Measurements from ENCODE around the gene TSEN34. TPM values are rescaled to one million over a fixed set of nuclear protein-coding genes. Genes with fewer than 3 reads are reported as not detected.
A peak's percentile ranks its signal among the peaks of the same experiment; 100 is the strongest.

Gene TSEN34
- total and polyA plus RNA-seq, 11 donors, result 10.2 to 48.9 (median 23.5) TPM

DNA sequence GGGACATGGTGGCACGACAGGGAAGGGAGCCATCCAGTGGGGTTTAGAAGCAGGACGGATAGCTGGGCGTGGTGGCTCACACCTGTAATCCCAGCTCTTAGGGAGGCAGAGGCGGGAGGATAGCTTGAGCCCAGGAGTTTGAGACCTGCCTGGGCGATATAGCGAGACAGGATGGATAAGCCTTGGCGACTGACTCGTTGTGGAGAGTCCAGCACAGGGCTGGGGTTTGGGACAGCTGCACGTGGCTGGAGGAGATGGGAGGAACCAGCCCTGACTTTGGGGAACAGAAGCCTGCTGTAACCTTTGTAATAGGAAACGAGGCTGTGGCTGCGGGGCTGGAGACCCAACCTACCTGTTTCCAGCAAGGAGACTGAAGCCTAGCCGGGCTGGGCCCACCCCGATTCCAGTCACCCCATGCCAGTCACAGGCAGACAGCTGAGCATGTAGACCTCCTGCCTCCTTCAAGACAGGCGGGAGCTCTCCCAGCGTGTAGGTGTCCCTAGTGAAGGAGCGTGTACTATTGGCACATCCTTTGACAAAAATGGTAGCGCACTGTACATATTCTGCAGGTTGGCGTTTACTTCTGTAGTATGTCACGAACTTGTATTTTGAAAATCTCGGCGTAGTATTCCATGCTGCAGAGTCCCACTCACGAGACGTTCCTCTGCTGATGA lies 39.6 kb upstream of the TSEN34 start:
- no peak for TF ChIP-seq CTCF (IDR thresholded peaks at IDR 0.05)
- no peak for TF ChIP-seq POLR2A (IDR thresholded peaks at IDR 0.05)
- Histone ChIP-seq H3K27me3 (no peaks in the 10 kb centered on the region), H3K4me1 (peaks cover 0 to 18% (median 6%) of the 10 kb centered on the region in 12 donors), H3K27ac (no peak overlapping the region), H3K36me3 (peaks cover 1 to 100% (median 100%) of the 10 kb centered on the region in 9 donors), H3K4me3 (no peak overlapping the region), H3K9me3 (no peaks in the 10 kb centered on the region)
- WGBS, 4 donors, result 82 to 89% (median 87%) methylated on average over 23 of the region's 23 CpGs
- intact Hi-C loops (cut with DNase I), result no loop called here
- ATAC-seq (no peak), DNase-seq (no peak)

DNA sequence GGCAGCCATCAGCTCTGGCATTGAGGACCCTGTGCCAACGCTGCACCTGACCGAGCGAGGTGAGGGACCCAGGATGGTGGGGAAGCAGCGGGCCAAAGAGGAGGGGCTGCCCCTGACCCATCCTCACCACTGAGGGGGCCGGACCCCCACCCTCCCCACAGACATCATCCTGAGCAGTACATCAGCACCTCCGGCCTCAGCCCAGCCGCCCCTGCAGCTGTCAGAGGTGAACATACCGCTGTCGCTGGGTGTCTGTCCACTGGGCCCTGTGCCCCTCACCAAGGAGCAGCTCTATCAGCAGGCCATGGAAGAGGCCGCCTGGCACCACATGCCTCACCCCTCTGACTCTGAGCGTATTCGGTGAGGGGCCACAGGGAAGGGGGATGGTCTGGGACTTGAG lies 38.8 kb upstream of the TSEN34 start:
- no peaks in the 10 kb centered on the region for H3K9me3 ChIP-seq
- no peak overlapping the region for H3K27ac ChIP-seq
- H3K36me3 ChIP-seq, result peaks cover 0 to 100% (median 100%) of the 10 kb centered on the region in 9 donors
- ATAC-seq (no peak), DNase-seq (no peak)
- no peaks in the 10 kb centered on the region for H3K27me3 ChIP-seq
- peaks cover 0 to 11% (median 3%) of the 10 kb centered on the region in 12 donors for H3K4me1 ChIP-seq
- intact Hi-C loops (cut with DNase I), result no loop called here
- no peak for TF ChIP-seq CTCF (IDR thresholded peaks at IDR 0.05)
- no peak overlapping the region for H3K4me3 ChIP-seq
- WGBS, 4 donors, result 76 to 93% (median 89%) methylated on average over 7 to 12 of the region's 12 CpGs

- ATAC-seq (peak in 2 of 4 donors; percentile 7 to 36), DNase-seq (no peak)
- H3K9me3 ChIP-seq, result no peaks in the 10 kb centered on the region
- H3K36me3 ChIP-seq, result peaks cover 0 to 100% (median 100%) of the 10 kb centered on the region in 9 donors
- TF ChIP-seq POLR2A (IDR thresholded peaks at IDR 0.05) (no peak), CTCF (IDR thresholded peaks at IDR 0.05) (no peak)
- H3K4me1 ChIP-seq, result peaks cover 0 to 12% (median 0%) of the 10 kb centered on the region in 12 donors
- 85 to 90% (median 89%) methylated on average over 25 of the region's 25 CpGs for WGBS, 4 donors
- H3K4me3 ChIP-seq, result no peak overlapping the region
- H3K27ac ChIP-seq, result peak overlapping the region in 2 of 12 donors; percentile 11 to 40
- H3K27me3 ChIP-seq, result no peaks in the 10 kb centered on the region
- intact Hi-C loops (cut with DNase I), result no loop called here
Observed at GRCh38 chr19:54152878-54153524, 38.1 kb upstream of the TSEN34 start.

DNA sequence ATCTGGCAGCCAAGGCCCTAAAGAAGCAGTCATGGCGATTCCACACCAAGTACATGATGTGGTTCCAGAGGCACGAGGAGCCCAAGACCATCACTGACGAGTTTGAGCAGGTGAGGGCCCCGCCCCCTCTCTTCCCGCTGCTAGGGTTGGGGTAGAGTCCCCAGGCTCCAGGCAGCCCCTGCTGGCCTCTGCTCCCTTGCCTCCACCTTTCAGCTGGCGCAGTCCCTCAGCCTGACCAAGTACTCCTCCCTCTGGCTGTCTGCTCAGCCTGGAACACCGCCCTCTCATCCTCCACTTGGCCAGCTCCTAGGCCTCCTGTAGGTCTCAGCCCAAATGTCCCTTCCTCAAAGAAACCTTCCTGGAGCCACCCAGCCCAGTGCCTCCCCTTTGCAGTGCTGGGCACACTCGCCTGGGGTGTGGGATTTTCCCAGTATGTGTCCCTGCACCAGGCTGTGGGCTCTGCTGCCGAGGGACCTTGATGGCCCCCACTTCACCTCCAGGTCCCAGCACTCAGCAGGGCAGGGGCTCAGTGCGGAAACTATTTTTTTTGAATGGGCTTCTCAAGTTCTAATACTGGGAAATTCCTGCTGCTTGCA lies 37.3 kb upstream of the TSEN34 start:
- TF ChIP-seq CTCF (IDR thresholded peaks at IDR 0.05) (no peak), POLR2A (IDR thresholded peaks at IDR 0.05) (no peak)
- peak in 1 of 4 donors; percentile 2 for ATAC-seq
- H3K27me3 ChIP-seq, result no peaks in the 10 kb centered on the region
- peaks cover 0 to 96% (median 93%) of the 10 kb centered on the region in 9 donors for H3K36me3 ChIP-seq
- H3K27ac ChIP-seq, result peak overlapping the region in 2 of 12 donors; percentile 11 to 40
- no peak for DNase-seq
- intact Hi-C loops (cut with DNase I), result no loop called here
- H3K9me3 ChIP-seq, result no peaks in the 10 kb centered on the region
- H3K4me1 ChIP-seq, result peaks cover 0 to 21% (median 7%) of the 10 kb centered on the region in 12 donors
- H3K4me3 ChIP-seq, result no peak overlapping the region
- WGBS, 4 donors, result 79 to 90% (median 84%) methylated on average over 8 to 10 of the region's 10 CpGs

Measured in heart left ventricle (tissue), 16 donors.